Measurements from ENCODE around the gene HHIP. TPM values are rescaled to one million over a fixed set of nuclear protein-coding genes. Genes with fewer than 3 reads are reported as not detected.

The HHIP gene
- total RNA-seq, 6 experiments from 2014 or later = 0.09 to 1.1 (median 0.42) TPM

DNA sequence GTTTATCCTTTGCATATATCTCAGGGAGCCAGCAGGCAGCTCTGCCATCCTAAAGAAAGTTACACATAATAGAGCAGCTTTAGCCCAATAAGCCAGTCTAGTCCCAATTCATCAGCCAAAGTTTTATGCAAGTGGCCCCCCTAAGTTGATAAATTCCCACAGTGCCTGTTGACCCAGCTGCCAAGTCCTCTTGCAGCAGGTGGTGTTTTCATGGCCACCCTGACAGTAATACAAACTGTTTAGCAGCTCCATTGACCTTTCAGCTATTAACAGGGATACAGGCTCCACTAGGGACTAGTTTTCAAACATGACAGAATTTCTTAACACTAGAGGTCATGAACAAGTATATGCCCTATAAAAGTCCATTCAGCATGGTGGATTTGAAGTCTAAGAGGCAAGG, 77.5 kb downstream of the HHIP start:
- no peak overlapping the region for H3K4me3 Mint-ChIP-seq
- H3K27ac Mint-ChIP-seq = no peak overlapping the region
- H3K27me3 Mint-ChIP-seq (ENCODE audit: insufficient read depth) = no peaks in the 10 kb centered on the region; the same call in 1 of the 2 replicates
- TF ChIP-seq CTCF (IDR thresholded peaks at IDR 0.05) = no peak
- no peaks in the 10 kb centered on the region for H3K9me3 Mint-ChIP-seq
- DNase-seq = no peak
- H3K4me1 Mint-ChIP-seq (ENCODE audit: low read depth) = no peaks in the 10 kb centered on the region; the same call in 1 of the 2 replicates
- no peaks in the 10 kb centered on the region for H3K36me3 Mint-ChIP-seq (ENCODE audit: low read depth)

DNA sequence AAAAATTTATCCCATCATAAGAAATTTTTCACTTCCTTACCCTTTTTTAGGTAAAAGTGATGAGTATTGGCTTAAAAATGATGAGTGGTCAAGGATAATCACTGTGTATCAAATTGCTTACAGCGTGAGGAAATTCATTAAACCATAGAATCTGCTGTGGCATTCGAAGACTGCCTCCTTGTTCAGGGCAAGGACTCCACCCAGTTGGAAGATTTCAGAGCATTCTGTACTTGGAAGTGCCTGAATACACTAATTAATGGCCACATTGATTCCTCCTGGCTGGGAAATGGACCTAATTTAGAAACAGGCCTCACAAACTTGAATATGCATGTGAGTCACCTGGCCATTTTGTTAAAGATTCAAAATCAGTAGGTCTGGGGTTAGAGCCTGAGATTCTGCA, 83.2 kb downstream of the HHIP start:
- no peaks in the 10 kb centered on the region for H3K27me3 Mint-ChIP-seq (ENCODE audit: insufficient read depth)
- H3K4me1 Mint-ChIP-seq (ENCODE audit: low read depth) = peaks cover 15% of the 10 kb centered on the region
- no peaks in the 10 kb centered on the region for H3K36me3 Mint-ChIP-seq (ENCODE audit: low read depth)
- no peaks in the 10 kb centered on the region for H3K9me3 Mint-ChIP-seq
- H3K4me3 Mint-ChIP-seq = no peak overlapping the region
- H3K27ac Mint-ChIP-seq = no peak overlapping the region
- TF ChIP-seq CTCF (IDR thresholded peaks at IDR 0.05) = no peak
- DNase-seq = no peak

GRCh38 chr4:144732584-144733428, 86.8 kb downstream of the HHIP start:
- Mint-ChIP-seq H3K9me3 (no peaks in the 10 kb centered on the region), H3K27me3 (ENCODE audit: insufficient read depth) (no peaks in the 10 kb centered on the region; the same call in 1 of the 2 replicates), H3K4me3 (no peak overlapping the region), H3K27ac (no peak overlapping the region), H3K4me1 (ENCODE audit: low read depth) (peaks cover 20% of the 10 kb centered on the region), H3K36me3 (ENCODE audit: low read depth) (no peaks in the 10 kb centered on the region)
- no peak for TF ChIP-seq CTCF (IDR thresholded peaks at IDR 0.05)
- peak; percentile 31 for DNase-seq

GRCh38 chr4:144733566-144733965, 87.6 kb downstream of the HHIP start:
- Mint-ChIP-seq H3K27me3 (ENCODE audit: insufficient read depth) (no peaks in the 10 kb centered on the region; the same call in 1 of the 2 replicates), H3K4me3 (no peak overlapping the region), H3K4me1 (ENCODE audit: low read depth) (peaks cover 20% of the 10 kb centered on the region), H3K9me3 (no peaks in the 10 kb centered on the region), H3K27ac (no peak overlapping the region), H3K36me3 (ENCODE audit: low read depth) (no peaks in the 10 kb centered on the region)
- no peak for TF ChIP-seq CTCF (IDR thresholded peaks at IDR 0.05)
- no peak for DNase-seq

GRCh38 chr4:144734522-144734921, 88.6 kb downstream of the HHIP start:
- Mint-ChIP-seq H3K27ac (no peak overlapping the region), H3K4me1 (ENCODE audit: low read depth) (peaks cover 20% of the 10 kb centered on the region), H3K36me3 (ENCODE audit: low read depth) (no peaks in the 10 kb centered on the region), H3K4me3 (peak overlapping the region; percentile 47), H3K9me3 (no peaks in the 10 kb centered on the region), H3K27me3 (ENCODE audit: insufficient read depth) (no peaks in the 10 kb centered on the region; the same call in 1 of the 2 replicates)
- peak; percentile 50 for DNase-seq
- TF ChIP-seq CTCF (IDR thresholded peaks at IDR 0.05) = no peak
